Mammary epithelial cell (primary cell): Measurements from ENCODE around the gene ZMYND19.

ENCODE experiments used
- CTCF ChIP-seq, 2 donors: IDR thresholded peaks in 1 of 2; conservative IDR thresholded peaks in 1 of 2; 2 replicates each; pipeline ENCODE4 v1.5.1; 2011 to 2012; ENCODE audit warnings: inconsistent platforms in 2 of 2, low read length in 2 of 2, mild to moderate bottlenecking in 2 of 2, control low read depth in 1 of 2, low read depth in 1 of 2; ENCODE audit not compliant: insufficient read depth in 1 of 2; ENCODE audit errors: extremely low read depth in 1 of 2
- EZH2 ChIP-seq: IDR thresholded peaks from 2 replicates; pipeline ENCODE4 v1.6.1; 2012; ENCODE audit warnings: low read length, inconsistent platforms, borderline replicate concordance

- TF ChIP-seq CTCF (conservative IDR thresholded peaks at IDR 0.05 in 1 of 2, IDR thresholded peaks at IDR 0.05 in 1 of 2; ENCODE audit: extremely low read depth in 1 of 2, insufficient read depth in 1 of 2, low read depth in 1 of 2, low read length in 2 of 2), result no peak
- TF ChIP-seq EZH2, result no peak
Measured at GRCh38 chr9:137613738-137614523, 23.6 kb upstream of the ZMYND19 start.
